OCI-LY1 (cell line): ENCODE data around the gene SLC51B.

Experiments used
- H2AFZ ChIP-seq: fragments of 200-600 bp; sonication (generic), shearing (Covaris generic); 2 replicates; pipeline ENCODE4 v1.6.0; 2014; ENCODE audit warnings: antibody characterized with exemption, mild to moderate bottlenecking, low read length
- H3F3A ChIP-seq: fragments of 200-600 bp; sonication (generic), shearing (Covaris generic); 2 replicates; pipeline ENCODE4 v1.6.0; 2014; ENCODE audit warnings: mild to moderate bottlenecking, antibody characterized with exemption, low read length, moderate library complexity; ENCODE audit not compliant: insufficient read depth
- H3K27ac ChIP-seq: fragments of 200-600 bp; sonication (generic); 2 replicates; pipeline ENCODE4 v1.5.1; 2014; ENCODE audit warnings: low read length, mixed run types, mild to moderate bottlenecking, low read depth; ENCODE audit not compliant: poor library complexity, severe bottlenecking
- H3K27me3 ChIP-seq: fragments of 200-600 bp; sonication (generic); 2 replicates; pipeline ENCODE4 v1.6.0; 2014; ENCODE audit warnings: antibody characterized with exemption, mild to moderate bottlenecking, low read length, moderate library complexity; ENCODE audit not compliant: insufficient read depth
- H3K36me3 ChIP-seq: fragments of 200-600 bp; sonication (generic); 2 replicates; pipeline ENCODE4 v1.6.1; 2014; ENCODE audit warnings: mild to moderate bottlenecking, antibody characterized with exemption, low read length, moderate library complexity, mixed read lengths; ENCODE audit not compliant: insufficient read depth
- H3K4me1 ChIP-seq: fragments of 200-600 bp; sonication (generic); 2 replicates; pipeline ENCODE4 v1.5.1; 2014; ENCODE audit warnings: mild to moderate bottlenecking, low read length, moderate library complexity; ENCODE audit not compliant: insufficient read depth, severe bottlenecking
- H3K4me2 ChIP-seq: fragments of 200-600 bp; sonication (generic), shearing (Covaris generic); 2 replicates; pipeline ENCODE4 v1.6.1; 2014; ENCODE audit warnings: low read length
- H3K4me3 ChIP-seq: fragments of 200-600 bp; sonication (generic); 2 replicates; pipeline ENCODE4 v1.5.1; 2014; ENCODE audit warnings: low read length, low read depth, mild to moderate bottlenecking, mixed read lengths; ENCODE audit not compliant: poor library complexity, severe bottlenecking
- H3K79me2 ChIP-seq: fragments of 200-600 bp; shearing (Covaris generic); 2 replicates; pipeline ENCODE4 v1.6.1; 2016; ENCODE audit warnings: mixed run types, low read length, mixed read lengths; ENCODE audit not compliant: insufficient read depth
- H3K9ac ChIP-seq: fragments of 200-600 bp; sonication (generic), shearing (Covaris generic); 2 replicates; pipeline ENCODE4 v1.6.1; 2014; ENCODE audit warnings: mild to moderate bottlenecking, low read length, mixed read lengths
- H3K9me2 ChIP-seq: fragments of 200-600 bp; sonication (generic), shearing (Covaris generic); 2 replicates; pipeline ENCODE4 v1.6.1; 2014; ENCODE audit warnings: low read depth, mild to moderate bottlenecking, low read length, mixed read lengths
- H3K9me3 ChIP-seq: fragments of 200-600 bp; shearing (Covaris generic); 2 replicates; pipeline ENCODE4 v1.6.1; 2014; ENCODE audit warnings: low read length, mixed read lengths
- H4K20me1 ChIP-seq: fragments of 200-600 bp; sonication (generic), shearing (Covaris generic); 2 replicates; pipeline ENCODE4 v1.6.0; 2016; ENCODE audit warnings: mild to moderate bottlenecking, low read length; ENCODE audit not compliant: insufficient read depth
- CTCF ChIP-seq: fragments of 200-600 bp; sonication (generic), shearing (Covaris generic); IDR thresholded peaks from 2 replicates; pipeline ENCODE4 v1.5.1; 2017; ENCODE audit warnings: mild to moderate bottlenecking, antibody characterized with exemption, low read length, moderate library complexity, mixed read lengths
- EZH2 ChIP-seq: fragments of 200-600 bp; sonication (generic), shearing (Covaris generic); IDR thresholded peaks from 2 replicates; pipeline ENCODE4 v1.8.0; 2017; ENCODE audit warnings: borderline replicate concordance, mixed run types, mild to moderate bottlenecking, antibody characterized with exemption, low read length, moderate library complexity, mixed read lengths

Gene SLC51B

GRCh38 chr15:65085207-65085753 lies 40.1 kb downstream of the SLC51B start:
- H3K9me2 ChIP-seq, result no peaks in the 10 kb centered on the region
- H3K4me2 ChIP-seq, result no peak overlapping the region
- H3K27ac ChIP-seq, result no peak overlapping the region
- no peak overlapping the region for H2AFZ ChIP-seq
- no peaks in the 10 kb centered on the region for H4K20me1 ChIP-seq
- no peaks in the 10 kb centered on the region for H3K4me1 ChIP-seq
- no peaks in the 10 kb centered on the region for H3F3A ChIP-seq
- no peaks in the 10 kb centered on the region for H3K9me3 ChIP-seq
- H3K79me2 ChIP-seq, result no peaks in the 10 kb centered on the region
- no peaks in the 10 kb centered on the region for H3K27me3 ChIP-seq
- no peak overlapping the region for H3K9ac ChIP-seq
- no peaks in the 10 kb centered on the region for H3K36me3 ChIP-seq
- TF ChIP-seq EZH2 (no peak), CTCF (no peak)
- no peak overlapping the region for H3K4me3 ChIP-seq

- H2AFZ ChIP-seq, result no peak overlapping the region
- H3K36me3 ChIP-seq, result no peaks in the 10 kb centered on the region
- no peak overlapping the region for H3K9ac ChIP-seq
- H3F3A ChIP-seq, result no peaks in the 10 kb centered on the region
- no peak overlapping the region for H3K27ac ChIP-seq
- H4K20me1 ChIP-seq, result no peaks in the 10 kb centered on the region
- no peak for TF ChIP-seq EZH2
- TF ChIP-seq CTCF, result no peak; the same call in 1 of the 2 replicates
- no peaks in the 10 kb centered on the region for H3K4me1 ChIP-seq
- H3K9me2 ChIP-seq, result no peaks in the 10 kb centered on the region
- no peaks in the 10 kb centered on the region for H3K79me2 ChIP-seq
- no peak overlapping the region for H3K4me3 ChIP-seq
- no peak overlapping the region for H3K4me2 ChIP-seq
- H3K9me3 ChIP-seq, result no peaks in the 10 kb centered on the region
- H3K27me3 ChIP-seq, result no peaks in the 10 kb centered on the region
Observed at GRCh38 chr15:65085990-65086679, 40.9 kb downstream of the SLC51B start.

GRCh38 chr15:65086680-65087111 lies 41.5 kb downstream of the SLC51B start:
- no peak overlapping the region for H3K4me2 ChIP-seq
- H3K9me3 ChIP-seq, result no peaks in the 10 kb centered on the region
- H4K20me1 ChIP-seq, result no peaks in the 10 kb centered on the region
- no peaks in the 10 kb centered on the region for H3K4me1 ChIP-seq
- H3K27ac ChIP-seq, result no peak overlapping the region
- no peak overlapping the region for H3K4me3 ChIP-seq
- H3K27me3 ChIP-seq, result no peaks in the 10 kb centered on the region
- no peaks in the 10 kb centered on the region for H3F3A ChIP-seq
- H3K9me2 ChIP-seq, result no peaks in the 10 kb centered on the region
- no peaks in the 10 kb centered on the region for H3K79me2 ChIP-seq
- TF ChIP-seq CTCF, result no peak
- no peak for TF ChIP-seq EZH2
- no peak overlapping the region for H3K9ac ChIP-seq
- no peaks in the 10 kb centered on the region for H3K36me3 ChIP-seq
- H2AFZ ChIP-seq, result no peak overlapping the region
